Measurements from ENCODE around the gene ADSS1.

GRCh38 chr14:104796687-104797081 is 72.7 kb downstream of the ADSS1 start:
- no peak for TF ChIP-seq POLR2AphosphoS5 (IDR thresholded peaks at IDR 0.05; ENCODE audit: borderline replicate concordance, low read depth, low read length)
- no peak for TF ChIP-seq EZH2 (IDR thresholded peaks at IDR 0.05)

Data from SK-N-MC (cell line).